C4-2B (cell line): ENCODE results near the gene ATCAY.

ENCODE experiments used
- CTCF ChIP-seq: fragments of 450-650 bp; conservative IDR thresholded peaks from 2 replicates; pipeline ENCODE4 v1.5.1; 2017; ENCODE audit warnings: mild to moderate bottlenecking
- ZFX ChIP-seq: fragments of 450-650 bp; IDR thresholded peaks from 2 replicates; pipeline ENCODE4 v1.6.1; 2017

- TF ChIP-seq CTCF (no peak), ZFX (no peak)
These were observed 75.2 kb downstream of the ATCAY start for GRCh38 chr19:3955688-3956087.
